Effector memory CD4-positive, alpha-beta T cell (primary cell): ENCODE results near the gene LTBP1.

Experiments
- DNase-seq, 3 donors: peaks; one replicate each; pipeline ENCODE4 v3.0.0-alpha.2; 2020
- H3K27ac ChIP-seq: 2 replicates; pipeline ENCODE4 v1.7.0; 2013; ENCODE audit warnings: mild to moderate bottlenecking, low read length, moderate library complexity; ENCODE audit not compliant: insufficient read depth, poor library complexity, severe bottlenecking
- H3K27me3 ChIP-seq: replicated peaks from 2 replicates; pipeline ENCODE4 v1.7.0; 2013; ENCODE audit warnings: mild to moderate bottlenecking, low read length; ENCODE audit not compliant: insufficient read depth, control insufficient read depth, poor library complexity, severe bottlenecking
- H3K36me3 ChIP-seq: 2 replicates; pipeline ENCODE4 v1.7.0; 2013; ENCODE audit warnings: mild to moderate bottlenecking, low read length, moderate library complexity; ENCODE audit not compliant: control insufficient read depth, insufficient read depth
- H3K4me1 ChIP-seq: 2 replicates; pipeline ENCODE4 v1.7.0; 2013; ENCODE audit warnings: low read length, mild to moderate bottlenecking; ENCODE audit not compliant: control insufficient read depth, insufficient read depth, poor library complexity, severe bottlenecking
- H3K4me3 ChIP-seq: 2 replicates; pipeline ENCODE4 v1.7.0; 2013; ENCODE audit warnings: low read length, low read depth, mild to moderate bottlenecking; ENCODE audit not compliant: insufficient read depth, poor library complexity, severe bottlenecking
- H3K9me3 ChIP-seq: 2 replicates; pipeline ENCODE4 v1.7.0; 2013; ENCODE audit warnings: mild to moderate bottlenecking, low read length, moderate library complexity; ENCODE audit not compliant: control insufficient read depth

LTBP1 gene

DNA sequence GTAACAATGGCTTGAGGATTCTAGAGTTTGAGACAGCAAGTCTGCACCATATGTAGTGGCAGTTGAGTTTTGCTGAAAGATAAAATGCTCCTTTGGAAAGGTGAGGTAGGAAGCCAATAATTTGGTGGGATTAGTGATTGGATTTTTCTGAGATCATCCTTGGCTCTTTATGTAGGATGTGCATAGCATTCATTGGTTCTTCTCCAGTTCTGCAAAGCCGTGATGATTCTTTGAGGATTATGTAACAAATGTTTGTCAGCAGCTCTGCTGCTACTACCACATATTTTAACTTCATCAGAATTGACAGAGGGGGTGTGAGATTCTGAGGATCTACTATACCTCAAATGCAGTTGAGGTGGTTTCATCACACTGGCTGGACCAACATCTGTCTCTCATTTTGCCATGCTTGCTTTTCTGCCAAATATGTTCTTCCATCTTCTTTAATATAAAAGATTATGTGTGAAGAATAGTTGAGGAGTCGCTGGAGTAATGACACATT lies 340.8 kb downstream of the LTBP1 start:
- Histone ChIP-seq H3K27me3 (peaks cover 4% of the 10 kb centered on the region), H3K9me3 (no peaks in the 10 kb centered on the region), H3K27ac (no peak overlapping the region), H3K4me1 (no peaks in the 10 kb centered on the region), H3K4me3 (no peak overlapping the region), H3K36me3 (no peaks in the 10 kb centered on the region)
- DNase-seq, result no peak

DNA sequence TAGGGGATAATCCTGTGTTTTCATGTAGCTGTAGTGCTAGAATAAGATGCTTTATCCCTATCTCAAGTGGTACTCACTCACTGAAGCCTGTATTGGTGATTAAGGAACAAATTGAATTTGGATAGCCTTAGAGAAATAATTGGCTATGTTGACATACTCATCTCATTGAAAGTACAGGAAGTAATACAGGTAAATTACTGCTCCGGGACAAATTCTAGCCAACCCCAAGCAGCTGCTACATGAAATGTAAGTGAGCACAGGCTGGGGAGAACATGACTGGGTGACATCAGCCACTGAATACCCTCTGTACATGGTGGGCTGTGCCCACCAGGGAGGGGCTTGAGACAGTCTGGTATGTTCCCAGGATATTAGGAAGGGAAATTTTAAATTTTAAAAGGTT lies 341.3 kb downstream of the LTBP1 start:
- no peak for DNase-seq
- H3K27ac ChIP-seq, result no peak overlapping the region
- no peaks in the 10 kb centered on the region for H3K4me1 ChIP-seq
- no peak overlapping the region for H3K4me3 ChIP-seq
- no peaks in the 10 kb centered on the region for H3K9me3 ChIP-seq
- no peaks in the 10 kb centered on the region for H3K36me3 ChIP-seq
- peaks cover 4% of the 10 kb centered on the region for H3K27me3 ChIP-seq

DNA sequence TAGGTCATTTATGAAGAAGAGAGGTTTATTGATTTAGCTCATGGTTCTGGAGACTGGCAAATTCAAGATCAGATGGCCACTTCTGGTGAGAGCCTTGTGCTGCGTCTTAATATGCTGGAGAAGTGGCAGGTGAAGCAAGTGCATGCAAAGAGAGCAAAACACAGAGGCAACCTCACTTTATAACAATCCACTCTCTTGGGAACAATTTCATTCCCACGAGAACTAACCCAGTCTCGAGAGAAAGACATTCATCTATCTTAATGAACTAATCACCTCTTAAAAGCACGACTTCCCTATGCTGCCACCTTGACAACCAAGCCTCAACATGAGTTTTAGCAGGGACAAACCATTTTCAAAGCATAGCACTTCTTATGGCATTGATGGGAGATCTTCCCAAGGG lies 343.2 kb downstream of the LTBP1 start:
- Histone ChIP-seq H3K36me3 (no peaks in the 10 kb centered on the region), H3K27me3 (peaks cover 4% of the 10 kb centered on the region), H3K9me3 (no peaks in the 10 kb centered on the region), H3K4me1 (no peaks in the 10 kb centered on the region), H3K27ac (no peak overlapping the region), H3K4me3 (no peak overlapping the region)
- no peak for DNase-seq

DNA sequence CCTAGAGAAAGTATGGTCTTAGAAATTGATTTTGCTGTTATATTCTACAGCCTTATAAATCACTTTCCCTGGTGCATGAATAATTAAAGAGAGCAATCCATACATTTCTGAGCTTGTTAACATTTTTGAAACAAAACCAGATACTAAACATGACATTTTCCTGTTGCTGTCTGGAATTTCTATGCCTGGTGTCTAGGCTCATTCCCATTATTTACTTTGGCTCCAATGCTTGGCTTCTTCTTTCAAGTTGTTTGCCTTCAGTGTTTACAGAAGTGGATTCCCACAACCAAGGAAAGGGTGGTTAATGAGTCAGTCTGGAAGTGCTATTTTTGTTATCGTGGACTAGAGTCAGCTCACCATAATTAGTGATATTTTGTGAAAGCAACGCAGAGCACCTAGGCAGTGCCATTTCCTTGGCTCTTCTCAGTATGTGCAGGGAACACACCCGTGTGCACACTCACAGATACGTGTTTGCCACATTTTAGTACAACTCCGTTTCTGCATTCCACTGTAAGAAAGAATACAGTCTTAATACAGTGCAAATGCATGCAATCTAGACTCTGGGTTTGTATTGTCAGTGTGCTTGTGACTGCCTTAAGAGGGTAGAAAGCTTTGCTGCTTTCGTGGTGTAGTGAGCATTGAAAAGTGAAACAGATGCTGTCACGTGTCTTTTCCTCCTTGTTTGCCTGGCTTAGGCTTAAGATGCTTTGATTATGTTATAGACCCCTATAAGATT lies 344.7 kb downstream of the LTBP1 start:
- no peak overlapping the region for H3K27ac ChIP-seq

DNA sequence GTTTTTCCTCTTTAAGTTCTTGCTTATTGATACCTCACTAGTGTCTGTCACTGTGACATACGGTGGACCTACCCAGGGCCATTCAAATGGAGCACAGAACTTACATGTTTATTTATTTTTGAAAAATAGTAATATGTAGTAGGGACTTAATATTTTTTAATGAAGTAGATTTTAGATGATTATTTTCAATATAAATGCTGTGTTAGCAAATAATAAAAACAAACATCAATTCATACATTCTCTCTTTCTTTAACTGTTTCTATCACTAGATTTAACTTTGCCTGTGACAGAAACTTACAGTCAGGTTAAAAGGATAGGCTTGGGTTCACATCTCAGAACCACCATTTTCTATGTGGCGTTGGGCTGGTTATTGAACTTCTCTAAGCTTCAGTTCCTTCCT lies 345.3 kb downstream of the LTBP1 start:
- Histone ChIP-seq H3K4me3 (no peak overlapping the region), H3K36me3 (no peaks in the 10 kb centered on the region), H3K27ac (no peak overlapping the region)

More for the DNA sequence above, 344.7 kb downstream of the LTBP1 start:
- no peak for DNase-seq
- Histone ChIP-seq H3K9me3 (no peaks in the 10 kb centered on the region), H3K4me3 (no peak overlapping the region), H3K4me1 (no peaks in the 10 kb centered on the region), H3K36me3 (no peaks in the 10 kb centered on the region), H3K27me3 (peaks cover 4% of the 10 kb centered on the region)

DNA sequence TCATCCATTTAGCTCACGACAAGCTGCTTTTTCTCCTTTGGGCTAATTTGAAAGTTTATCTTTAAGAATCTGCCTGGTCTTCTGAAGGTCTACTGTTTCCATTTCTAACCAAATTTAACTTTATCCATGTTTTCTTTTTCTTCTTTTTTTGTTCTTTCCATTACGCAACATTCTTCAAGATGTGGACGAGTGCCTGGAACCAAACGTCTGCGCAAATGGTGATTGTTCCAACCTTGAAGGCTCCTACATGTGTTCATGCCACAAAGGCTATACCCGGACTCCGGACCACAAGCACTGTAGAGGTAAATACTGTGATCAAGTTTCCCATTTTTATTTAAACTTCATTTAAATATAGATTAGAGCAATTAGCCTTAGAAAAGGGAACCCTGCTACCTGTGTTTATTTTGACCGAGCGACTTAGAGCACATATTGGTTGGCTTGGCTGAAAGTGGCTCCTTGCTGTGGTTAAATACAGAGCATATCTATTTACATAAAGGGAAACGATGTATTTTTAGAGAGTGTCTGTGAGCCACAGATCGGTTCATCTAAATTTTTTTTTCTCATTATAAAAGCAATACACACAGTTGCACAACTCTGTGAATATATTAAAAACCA lies 346.3 kb downstream of the LTBP1 start:
- H3K4me1 ChIP-seq, result no peaks in the 10 kb centered on the region
- H3K27me3 ChIP-seq, result peaks cover 4% of the 10 kb centered on the region
- no peak overlapping the region for H3K4me3 ChIP-seq
- no peak overlapping the region for H3K27ac ChIP-seq
- no peaks in the 10 kb centered on the region for H3K36me3 ChIP-seq
- DNase-seq, result no peak
- no peaks in the 10 kb centered on the region for H3K9me3 ChIP-seq

More for the DNA sequence above, 345.3 kb downstream of the LTBP1 start:
- Histone ChIP-seq H3K9me3 (no peaks in the 10 kb centered on the region), H3K4me1 (no peaks in the 10 kb centered on the region), H3K27me3 (peaks cover 4% of the 10 kb centered on the region)
- no peak for DNase-seq

DNA sequence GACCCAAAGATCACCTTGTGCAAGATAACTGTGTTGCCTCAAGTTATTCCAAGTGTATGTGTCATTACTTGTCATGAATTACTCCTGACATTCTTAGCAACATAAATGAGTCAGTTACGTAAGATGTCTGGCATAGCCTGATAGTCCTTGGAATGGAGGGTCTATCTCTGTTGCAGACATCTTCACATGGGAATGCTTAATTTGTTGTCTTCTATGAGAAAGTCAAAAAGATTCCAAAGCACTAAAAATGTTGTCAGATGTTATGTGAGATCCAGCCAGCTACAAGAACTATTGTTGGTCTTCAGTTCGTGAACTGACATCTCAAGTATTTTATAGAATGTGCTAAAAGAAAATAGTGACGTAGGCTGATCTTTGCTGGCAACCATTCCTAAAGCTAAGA lies 351.5 kb downstream of the LTBP1 start:
- Histone ChIP-seq H3K27ac (no peak overlapping the region), H3K27me3 (no peaks in the 10 kb centered on the region), H3K36me3 (no peaks in the 10 kb centered on the region), H3K4me3 (no peak overlapping the region), H3K9me3 (no peaks in the 10 kb centered on the region), H3K4me1 (no peaks in the 10 kb centered on the region)
- DNase-seq, result no peak

GRCh38 chr2:33301355-33301754 lies 354.6 kb downstream of the LTBP1 start:
- H3K4me1 ChIP-seq, result no peaks in the 10 kb centered on the region
- no peak overlapping the region for H3K27ac ChIP-seq
- no peak overlapping the region for H3K4me3 ChIP-seq
- H3K9me3 ChIP-seq, result no peaks in the 10 kb centered on the region
- no peaks in the 10 kb centered on the region for H3K36me3 ChIP-seq
- DNase-seq, result no peak
- no peaks in the 10 kb centered on the region for H3K27me3 ChIP-seq

- Histone ChIP-seq H3K9me3 (no peaks in the 10 kb centered on the region), H3K27me3 (no peaks in the 10 kb centered on the region), H3K27ac (no peak overlapping the region), H3K4me1 (no peaks in the 10 kb centered on the region), H3K36me3 (no peaks in the 10 kb centered on the region), H3K4me3 (no peak overlapping the region)
- DNase-seq, result no peak
These were observed 355.6 kb downstream of the LTBP1 start for GRCh38 chr2:33302348-33302747.

DNA sequence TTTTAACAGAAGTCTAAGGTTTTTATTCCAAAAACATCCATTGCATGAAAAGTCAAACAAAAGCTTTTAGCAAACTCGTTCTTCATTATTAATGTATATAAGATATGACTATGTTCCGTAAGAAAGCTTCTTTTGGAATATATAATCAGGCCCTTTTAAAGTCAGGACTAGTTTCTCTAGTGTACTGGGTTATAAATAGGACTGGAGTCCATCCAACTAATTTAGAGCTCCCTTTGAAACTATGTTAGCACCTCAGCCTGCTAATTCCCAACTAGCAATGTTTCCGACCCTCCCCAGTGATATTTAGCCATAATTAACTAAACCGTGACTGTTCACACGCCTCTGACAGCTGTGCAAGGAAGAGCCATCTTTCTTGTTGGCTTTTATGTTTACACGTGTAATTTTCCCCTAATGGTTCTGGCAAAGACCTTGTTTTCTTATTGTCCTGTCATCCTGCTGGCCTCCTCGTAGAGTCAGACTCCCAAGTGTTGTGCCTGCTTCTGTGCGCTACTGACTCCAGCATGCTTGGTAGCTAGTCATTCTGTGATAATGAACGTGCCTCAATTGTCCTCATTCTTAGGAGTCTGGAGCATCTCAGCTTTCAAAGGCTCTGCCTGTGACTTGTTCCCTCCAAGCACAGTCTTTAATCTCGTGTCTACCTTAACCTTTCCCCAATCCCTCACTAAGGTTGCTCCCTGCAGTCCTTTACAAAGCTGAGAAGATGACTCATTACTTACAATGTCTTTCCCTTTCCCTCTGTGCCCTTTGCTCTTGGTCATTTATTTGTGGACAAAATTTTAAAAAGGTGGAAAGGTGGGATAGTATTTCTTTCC lies 357.5 kb downstream of the LTBP1 start:
- Histone ChIP-seq H3K27ac (no peak overlapping the region), H3K4me3 (no peak overlapping the region), H3K4me1 (no peaks in the 10 kb centered on the region), H3K36me3 (no peaks in the 10 kb centered on the region), H3K27me3 (no peaks in the 10 kb centered on the region), H3K9me3 (no peaks in the 10 kb centered on the region)
- no peak for DNase-seq
